Right hindlimb (tissue), 1 donor: ENCODE data around the gene CSF1R.

Experiments
- DNase-seq: peaks from one replicate; pipeline ENCODE4 v3.0.0-alpha.2; 2018

The CSF1R gene

GRCh38 chr5:150069672-150070627 is 16.4 kb downstream of the CSF1R start:
- DNase-seq = peak; percentile 14

GRCh38 chr5:150068961-150069645 is 17.3 kb downstream of the CSF1R start:
- peak; percentile 9 for DNase-seq

GRCh38 chr5:150068472-150068871 is 17.9 kb downstream of the CSF1R start:
- peak; percentile 16 for DNase-seq

- DNase-seq = no peak
Measured at GRCh38 chr5:150068071-150068470, 18.3 kb downstream of the CSF1R start.

GRCh38 chr5:150067405-150067960 is 18.9 kb downstream of the CSF1R start:
- peak; percentile 9 for DNase-seq

- DNase-seq = peak; percentile 15
Measured at GRCh38 chr5:150066901-150067396, 19.4 kb downstream of the CSF1R start.

GRCh38 chr5:150066436-150066835 is 19.9 kb downstream of the CSF1R start:
- peak; percentile 9 for DNase-seq

GRCh38 chr5:150065886-150066285 is 20.5 kb downstream of the CSF1R start:
- peak; percentile 28 for DNase-seq

GRCh38 chr5:150065346-150065745 is 21.0 kb downstream of the CSF1R start:
- no peak for DNase-seq

GRCh38 chr5:150064681-150065220 is 21.6 kb downstream of the CSF1R start:
- no peak for DNase-seq

GRCh38 chr5:150063638-150064037 is 22.7 kb downstream of the CSF1R start:
- DNase-seq = no peak

GRCh38 chr5:150062216-150062922 is 24.0 kb downstream of the CSF1R start:
- no peak for DNase-seq

- DNase-seq = no peak
Measured at GRCh38 chr5:150061538-150061995, 24.8 kb downstream of the CSF1R start.

GRCh38 chr5:150060471-150060870 is 25.9 kb downstream of the CSF1R start:
- DNase-seq = peak; percentile 3

GRCh38 chr5:150059623-150060022 is 26.7 kb downstream of the CSF1R start:
- DNase-seq = peak; percentile 12

GRCh38 chr5:150058480-150059126 is 27.8 kb downstream of the CSF1R start:
- DNase-seq = no peak

- DNase-seq = no peak
Measured at GRCh38 chr5:150057996-150058395, 28.4 kb downstream of the CSF1R start.

- DNase-seq = no peak
Measured at GRCh38 chr5:150057511-150057910, 28.8 kb downstream of the CSF1R start.

- no peak for DNase-seq
Measured at GRCh38 chr5:150057052-150057451, 29.3 kb downstream of the CSF1R start.

GRCh38 chr5:150056075-150056443 is 30.3 kb downstream of the CSF1R start:
- no peak for DNase-seq

- DNase-seq = peak; percentile 8
Measured at GRCh38 chr5:150055326-150056074, 30.9 kb downstream of the CSF1R start.
